ENCODE measurements around the gene ORC5.

DNA sequence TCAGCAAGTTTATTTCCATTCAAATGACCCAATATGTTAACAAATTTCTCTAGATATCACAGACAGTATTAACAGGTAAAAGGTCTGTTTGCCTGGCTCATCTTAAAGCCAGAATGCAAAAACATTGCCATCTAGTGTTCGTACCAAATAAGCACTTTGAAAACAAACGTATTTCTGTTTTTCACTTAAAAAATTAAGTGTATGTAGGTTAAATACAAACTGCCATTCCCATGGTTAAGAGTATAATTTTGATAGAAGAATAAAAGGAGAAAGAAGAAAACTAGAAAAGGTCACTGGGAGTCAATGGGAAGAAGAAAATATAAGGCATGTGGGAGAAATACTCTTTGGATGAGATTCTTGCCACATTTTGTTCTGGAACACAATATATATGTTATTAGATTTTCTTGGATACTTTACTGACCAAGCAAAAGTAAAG lies 51.0 kb downstream of the ORC5 start:
- TF ChIP-seq, protein P1, sequence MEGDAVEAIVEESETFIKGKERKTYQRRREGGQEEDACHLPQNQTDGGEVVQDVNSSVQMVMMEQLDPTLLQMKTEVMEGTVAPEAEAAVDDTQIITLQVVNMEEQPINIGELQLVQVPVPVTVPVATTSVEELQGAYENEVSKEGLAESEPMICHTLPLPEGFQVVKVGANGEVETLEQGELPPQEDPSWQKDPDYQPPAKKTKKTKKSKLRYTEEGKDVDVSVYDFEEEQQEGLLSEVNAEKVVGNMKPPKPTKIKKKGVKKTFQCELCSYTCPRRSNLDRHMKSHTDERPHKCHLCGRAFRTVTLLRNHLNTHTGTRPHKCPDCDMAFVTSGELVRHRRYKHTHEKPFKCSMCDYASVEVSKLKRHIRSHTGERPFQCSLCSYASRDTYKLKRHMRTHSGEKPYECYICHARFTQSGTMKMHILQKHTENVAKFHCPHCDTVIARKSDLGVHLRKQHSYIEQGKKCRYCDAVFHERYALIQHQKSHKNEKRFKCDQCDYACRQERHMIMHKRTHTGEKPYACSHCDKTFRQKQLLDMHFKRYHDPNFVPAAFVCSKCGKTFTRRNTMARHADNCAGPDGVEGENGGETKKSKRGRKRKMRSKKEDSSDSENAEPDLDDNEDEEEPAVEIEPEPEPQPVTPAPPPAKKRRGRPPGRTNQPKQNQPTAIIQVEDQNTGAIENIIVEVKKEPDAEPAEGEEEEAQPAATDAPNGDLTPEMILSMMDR (IDR thresholded peaks at IDR 0.05; ENCODE audit: low read length): peak; percentile 92
- TF ChIP-seq EZH2 (IDR thresholded peaks at IDR 0.05; ENCODE audit: borderline replicate concordance, low read length): no peak

Data from OCI-LY1 (cell line).